Measurements from ENCODE around the gene CARMIL3.
A peak's percentile ranks its signal among the peaks of the same experiment; 100 is the strongest.
"Not testable (repeated sequence)": the region's sequence is repeated elsewhere in the genome, so short reads cannot be mapped to it uniquely, and the experiment has no call there.

The CARMIL3 gene

GRCh38 chr14:24042746-24043145 is 9.1 kb upstream of the CARMIL3 start:
- no peak for DNase-seq

GRCh38 chr14:24049002-24049401 is 2.8 kb upstream of the CARMIL3 start:
- DNase-seq, result not testable (repeated sequence)

DNA sequence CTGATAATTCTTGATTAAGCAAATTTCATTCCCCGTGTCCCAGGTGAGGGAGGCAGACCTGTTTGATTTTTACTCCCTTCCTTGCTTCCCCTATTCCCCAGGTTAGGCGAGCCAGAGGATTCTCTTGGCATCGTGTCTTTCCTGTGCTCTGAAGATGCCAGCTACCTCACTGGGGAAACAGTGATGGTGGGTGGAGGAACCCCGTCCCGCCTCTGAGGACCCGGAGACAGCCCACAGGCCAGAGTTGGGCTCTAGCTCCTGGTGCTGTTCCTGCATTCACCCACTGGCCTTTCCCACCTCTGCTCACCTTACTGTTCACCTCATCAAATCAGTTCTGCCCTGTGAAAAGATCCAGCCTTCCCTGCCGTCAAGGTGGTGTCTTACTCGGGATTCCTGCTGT is 1.1 kb upstream of the CARMIL3 start:
- not testable (repeated sequence) for DNase-seq

GRCh38 chr14:24051176-24051788 is 527 bp upstream of the CARMIL3 start:
- DNase-seq, result peak in 1 of 4 experiments; percentile 7

DNA sequence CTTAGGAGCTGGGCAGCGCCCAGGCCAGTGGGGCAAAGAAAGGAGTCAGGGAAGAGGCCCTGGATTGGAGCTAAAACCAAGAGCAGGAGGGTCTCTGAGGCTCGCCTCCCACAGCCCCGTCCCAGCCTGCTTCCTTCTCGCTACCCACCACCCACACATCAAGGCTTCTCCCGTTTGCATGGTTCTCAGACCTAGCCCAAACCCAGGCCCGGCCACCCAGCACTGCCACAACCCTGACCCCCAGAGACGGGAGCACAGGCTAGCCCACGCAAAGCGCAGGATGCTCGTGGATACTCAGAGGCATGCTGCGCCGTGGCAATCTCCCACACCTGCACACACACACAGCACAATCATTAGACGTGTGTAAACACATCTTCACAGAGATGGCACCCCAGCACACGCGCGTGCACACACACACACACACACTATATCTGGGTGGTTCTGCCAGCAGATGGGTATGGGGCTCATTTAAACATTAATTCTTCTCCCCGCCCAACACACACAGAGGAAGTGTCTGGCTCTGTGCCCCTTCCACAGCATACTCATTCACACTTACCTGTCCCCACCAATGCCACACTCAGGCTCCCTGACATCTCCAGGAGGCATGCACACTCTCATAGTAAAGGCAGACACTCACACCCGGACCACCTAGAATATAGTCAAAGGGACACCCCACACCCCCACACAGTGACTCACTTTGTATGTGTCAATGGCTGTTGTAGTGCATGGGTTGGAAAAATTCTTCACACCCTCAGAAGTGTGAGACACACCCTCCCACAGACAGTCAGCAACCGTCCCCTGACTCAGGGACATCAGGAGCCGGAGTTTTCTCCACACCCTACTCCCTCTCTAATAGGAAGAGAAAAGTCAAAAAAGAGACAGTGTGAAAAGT is 1.1 kb downstream of the CARMIL3 start:
- DNase-seq, result peak in 1 of 4 experiments; percentile 14

DNA sequence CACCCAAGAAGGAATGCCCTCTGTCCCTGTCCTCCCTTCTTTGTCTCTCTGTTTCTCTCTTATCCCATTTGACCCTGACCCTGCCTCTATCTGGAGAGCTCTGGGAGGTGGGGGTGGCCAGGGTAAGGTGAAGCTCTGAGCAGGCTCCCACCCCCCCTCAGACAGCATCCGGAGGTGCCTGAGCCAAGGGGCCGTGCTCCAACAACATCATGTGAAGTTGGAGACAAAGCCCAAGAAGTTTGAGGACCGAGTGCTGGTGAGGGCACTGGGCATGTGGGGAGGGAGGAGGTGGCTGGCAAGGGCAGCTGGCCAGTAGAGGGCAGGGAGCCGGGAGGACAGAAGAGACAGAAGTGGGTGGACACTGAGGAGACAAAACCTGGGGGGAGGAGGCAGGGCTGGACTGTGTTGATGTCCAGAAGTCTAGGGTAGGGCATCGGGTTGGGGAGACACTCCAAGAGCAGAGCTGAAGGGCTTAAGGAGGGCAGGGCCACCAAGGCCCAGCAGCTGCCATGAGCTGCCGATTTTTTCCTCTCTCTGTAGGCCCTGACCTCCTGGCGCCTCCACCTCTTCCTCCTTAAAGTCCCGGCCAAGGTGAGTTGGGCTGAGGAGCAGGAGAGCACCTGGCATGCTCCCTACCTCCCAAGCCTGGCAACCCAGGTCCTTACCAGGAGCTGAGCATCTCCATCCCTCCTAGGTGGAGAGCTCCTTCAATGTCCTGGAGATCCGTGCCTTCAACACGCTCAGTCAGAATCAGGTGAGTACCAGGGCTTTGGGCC is 1.9 kb downstream of the CARMIL3 start:
- DNase-seq, result no peak

- DNase-seq, result no peak
These were observed 2.5 kb downstream of the CARMIL3 start for GRCh38 chr14:24054324-24054641.

- DNase-seq, result no peak
These were observed 2.8 kb downstream of the CARMIL3 start for GRCh38 chr14:24054646-24055045.

- DNase-seq, result no peak
These were observed 4.4 kb downstream of the CARMIL3 start for GRCh38 chr14:24055971-24056799.

- no peak for DNase-seq
These were observed 5.0 kb downstream of the CARMIL3 start for GRCh38 chr14:24056800-24057184.

GRCh38 chr14:24057271-24057670 is 5.5 kb downstream of the CARMIL3 start:
- DNase-seq, result no peak

DNA sequence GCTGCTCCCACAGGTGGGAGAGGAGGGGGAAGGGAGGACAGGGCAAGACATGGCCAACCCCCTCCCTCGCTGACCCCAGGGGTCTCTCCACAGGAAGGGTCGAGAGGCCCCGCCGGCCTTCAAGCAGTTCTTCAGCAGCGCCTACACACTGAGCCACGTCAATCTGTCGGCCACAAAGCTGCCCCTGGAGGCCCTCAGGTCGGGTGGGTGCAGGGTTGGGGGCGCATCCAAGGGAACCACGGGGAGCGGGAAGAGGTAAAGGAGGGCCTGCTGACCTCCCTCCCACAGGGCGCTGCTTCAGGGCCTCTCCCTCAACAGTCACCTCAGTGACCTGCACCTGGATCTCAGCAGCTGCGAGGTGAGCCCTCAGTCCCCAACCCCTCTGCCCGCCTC is 6.1 kb downstream of the CARMIL3 start:
- no peak for DNase-seq

GRCh38 chr14:24058260-24058950 is 6.6 kb downstream of the CARMIL3 start:
- DNase-seq, result peak in 1 of 4 experiments; percentile 33

- DNase-seq, result no peak
These were observed 7.2 kb downstream of the CARMIL3 start for GRCh38 chr14:24058951-24059475.

DNA sequence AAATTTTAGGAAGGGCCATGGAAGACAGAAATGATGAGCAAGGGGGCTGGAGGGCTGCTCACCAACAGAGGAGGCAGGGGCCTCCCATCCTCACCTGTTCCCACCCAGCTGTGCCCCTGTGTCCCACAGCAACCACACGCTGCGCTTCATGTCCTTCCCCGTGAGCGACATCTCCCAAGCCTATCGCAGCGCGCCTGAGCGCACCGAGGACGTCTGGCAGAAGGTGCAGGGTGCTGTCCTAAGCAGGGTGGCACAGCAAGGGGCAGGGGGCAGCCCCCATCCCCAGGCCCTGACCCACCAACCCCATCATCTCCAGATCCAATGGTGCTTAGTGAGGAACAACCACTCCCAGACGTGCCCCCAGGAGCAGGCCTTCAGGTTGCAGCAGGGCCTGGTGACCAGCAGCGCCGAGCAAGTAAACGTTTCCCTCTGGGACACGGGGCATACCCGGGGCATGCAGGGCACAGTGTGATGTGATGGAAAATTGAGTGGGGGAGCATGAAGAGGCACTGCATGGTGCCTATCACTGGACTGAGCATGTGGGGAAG is 8.1 kb downstream of the CARMIL3 start:
- no peak for DNase-seq

GRCh38 chr14:24060443-24060842 is 8.6 kb downstream of the CARMIL3 start:
- no peak for DNase-seq

GRCh38 chr14:24060984-24061913 is 9.4 kb downstream of the CARMIL3 start:
- DNase-seq, result no peak

DNA sequence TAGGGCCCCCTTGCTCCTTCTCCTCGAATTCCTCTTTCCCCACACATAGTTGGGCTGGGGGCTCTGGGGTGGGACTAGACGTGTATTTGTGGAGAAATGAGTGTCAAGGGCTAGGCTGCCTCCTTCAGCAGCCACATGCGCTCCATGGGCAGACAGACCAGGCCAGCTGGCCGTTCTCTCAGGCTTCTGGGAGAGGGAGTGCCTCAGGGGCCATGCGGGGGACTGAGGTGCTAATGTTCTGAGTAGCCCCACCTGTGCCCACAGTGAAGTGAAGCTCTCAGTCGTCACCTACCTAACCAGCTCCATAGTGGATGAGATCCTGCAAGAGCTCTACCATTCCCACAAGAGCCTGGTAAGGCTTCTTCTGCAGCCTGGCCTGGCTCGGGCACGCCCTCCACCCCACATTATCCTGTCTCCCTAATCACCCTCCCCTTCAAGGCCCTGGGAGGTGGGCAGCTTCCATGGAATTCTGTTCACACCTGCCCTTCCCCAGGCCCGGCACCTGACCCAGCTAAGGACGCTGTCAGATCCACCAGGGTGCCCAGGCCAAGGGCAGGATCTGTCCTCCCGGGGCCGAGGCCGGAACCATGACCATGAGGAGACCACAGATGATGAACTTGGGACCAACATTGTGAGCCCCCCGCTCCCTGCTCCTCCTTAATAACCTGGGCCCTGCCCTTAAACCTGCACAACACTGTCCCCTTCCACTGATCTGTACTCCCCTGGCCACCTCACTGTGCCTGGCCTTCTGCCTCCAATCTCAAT is 10.6 kb downstream of the CARMIL3 start:
- DNase-seq, result no peak

DNA sequence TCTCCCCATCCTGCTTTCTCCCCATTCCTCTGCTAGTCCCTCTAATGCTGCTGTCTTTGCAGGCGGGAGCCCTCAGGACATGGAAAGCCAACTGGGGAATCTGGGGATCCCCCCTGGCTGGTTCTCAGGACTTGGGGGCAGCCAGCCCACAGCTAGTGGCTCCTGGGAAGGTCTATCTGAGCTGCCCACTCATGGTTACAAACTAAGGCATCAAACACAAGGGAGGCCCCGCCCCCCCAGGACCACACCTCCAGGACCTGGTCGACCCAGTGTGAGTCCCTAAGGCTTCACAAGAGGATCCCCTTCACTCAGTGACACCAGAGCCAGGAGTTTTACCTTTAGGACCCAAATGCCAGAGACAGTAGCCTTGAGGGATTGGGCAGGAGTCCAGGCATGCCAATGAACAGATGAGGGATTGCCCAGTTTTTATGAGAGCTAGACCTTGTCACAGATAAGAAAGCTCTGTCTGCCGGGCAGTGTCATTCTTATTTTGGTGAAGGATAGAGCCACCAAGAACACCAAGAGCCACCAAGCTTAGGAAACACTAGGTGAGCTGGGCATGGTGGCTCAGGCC is 11.5 kb downstream of the CARMIL3 start:
- no peak for DNase-seq

Measured in activated naive CD4-positive, alpha-beta T cell (primary cell).